ENCODE data around the gene TRIM31. TPM values are rescaled to one million over a fixed set of nuclear protein-coding genes. Genes with fewer than 3 reads are reported as not detected.

The TRIM31 gene
- total and polyA plus RNA-seq, 9 donors, result 0.06 to 0.44 (median 0.12) TPM; not detected in 6

GRCh38 chr6:30066082-30066481 is 46.8 kb downstream of the TRIM31 start:
- 10% methylated on average over 1 of the region's 4 CpGs for WGBS (ENCODE audit: insufficient coverage)

GRCh38 chr6:30063315-30063714 is 49.6 kb downstream of the TRIM31 start:
- Histone ChIP-seq H3K9me3 (replicated peaks; ENCODE audit: control insufficient read depth, low read depth, low read length) (no peaks in the 10 kb centered on the region), H3K27ac (ENCODE audit: low read length) (no peak overlapping the region), H3K4me1 (ENCODE audit: control insufficient read depth, insufficient read depth, low read length) (peaks cover 17% of the 10 kb centered on the region), H3K27me3 (ENCODE audit: control insufficient read depth, insufficient read depth, low read length) (no peaks in the 10 kb centered on the region), H3K4me3 (ENCODE audit: low read length) (no peak overlapping the region), H3K36me3 (ENCODE audit: control insufficient read depth, insufficient read depth, low read length) (peaks cover 9% of the 10 kb centered on the region)
- DNase-seq, result no peak
- WGBS (ENCODE audit: insufficient coverage), result no CpG with 5 or more reads among the region's 2 CpGs

More at GRCh38 chr6:30066082-30066481, 46.8 kb downstream of the TRIM31 start:
- peak overlapping the region; percentile 94 for H3K27ac ChIP-seq (ENCODE audit: low read length)
- no peak for DNase-seq
- H3K27me3 ChIP-seq (ENCODE audit: control insufficient read depth, insufficient read depth, low read length), result peaks cover 8% of the 10 kb centered on the region
- peak overlapping the region; percentile 69 for H3K4me3 ChIP-seq (ENCODE audit: low read length)
- peaks cover 26% of the 10 kb centered on the region for H3K36me3 ChIP-seq (ENCODE audit: control insufficient read depth, insufficient read depth, low read length)
- H3K4me1 ChIP-seq (ENCODE audit: control insufficient read depth, insufficient read depth, low read length), result peaks cover 14% of the 10 kb centered on the region
- H3K9me3 ChIP-seq (replicated peaks; ENCODE audit: control insufficient read depth, low read depth, low read length), result no peaks in the 10 kb centered on the region

GRCh38 chr6:30062471-30063178 is 50.3 kb downstream of the TRIM31 start:
- Histone ChIP-seq H3K27ac (ENCODE audit: low read length) (peak overlapping the region; percentile 98), H3K36me3 (ENCODE audit: control insufficient read depth, insufficient read depth, low read length) (peaks cover 9% of the 10 kb centered on the region), H3K4me3 (ENCODE audit: low read length) (no peak overlapping the region), H3K27me3 (ENCODE audit: control insufficient read depth, insufficient read depth, low read length) (no peaks in the 10 kb centered on the region), H3K9me3 (replicated peaks; ENCODE audit: control insufficient read depth, low read depth, low read length) (no peaks in the 10 kb centered on the region), H3K4me1 (ENCODE audit: control insufficient read depth, insufficient read depth, low read length) (peaks cover 17% of the 10 kb centered on the region)
- WGBS (ENCODE audit: insufficient coverage), result no CpG with 5 or more reads among the region's 7 CpGs
- no peak for DNase-seq

- Histone ChIP-seq H3K27me3 (ENCODE audit: control insufficient read depth, insufficient read depth, low read length) (no peaks in the 10 kb centered on the region), H3K4me3 (ENCODE audit: low read length) (peak overlapping the region; percentile 90), H3K9me3 (replicated peaks; ENCODE audit: control insufficient read depth, low read depth, low read length) (no peaks in the 10 kb centered on the region), H3K27ac (ENCODE audit: low read length) (peak overlapping the region; percentile 98), H3K36me3 (ENCODE audit: control insufficient read depth, insufficient read depth, low read length) (peaks cover 14% of the 10 kb centered on the region), H3K4me1 (ENCODE audit: control insufficient read depth, insufficient read depth, low read length) (peaks cover 15% of the 10 kb centered on the region)
- no peak for DNase-seq
- 52% methylated on average over 8 of the region's 13 CpGs for WGBS (ENCODE audit: insufficient coverage)
These were observed 50.9 kb downstream of the TRIM31 start for GRCh38 chr6:30061858-30062458.

- Histone ChIP-seq H3K9me3 (replicated peaks; ENCODE audit: control insufficient read depth, low read depth, low read length) (no peaks in the 10 kb centered on the region), H3K36me3 (ENCODE audit: control insufficient read depth, insufficient read depth, low read length) (peaks cover 14% of the 10 kb centered on the region), H3K27ac (ENCODE audit: low read length) (peak within 1 kb of the TSS; percentile 98), H3K4me3 (ENCODE audit: low read length) (peak within 1 kb of the TSS; percentile 90), H3K4me1 (ENCODE audit: control insufficient read depth, insufficient read depth, low read length) (peaks cover 15% of the 10 kb centered on the region), H3K27me3 (ENCODE audit: control insufficient read depth, insufficient read depth, low read length) (no peaks in the 10 kb centered on the region)
- peak; percentile 99 for DNase-seq
- under 1% methylated on average over 47 of the region's 48 CpGs for whole genome bisulfite sequencing (ENCODE audit: insufficient coverage)
These were observed 51.6 kb downstream of the TRIM31 start, which contains the start of gene POLR1H for GRCh38 chr6:30061092-30061857. TSS of gene POLR1H (plus strand) at chr6:30061265. CDS start at chr6:30061525, 260 bp downstream.

- Histone ChIP-seq H3K27me3 (ENCODE audit: control insufficient read depth, insufficient read depth, low read length) (no peaks in the 10 kb centered on the region), H3K4me3 (ENCODE audit: low read length) (peak overlapping the region; percentile 90), H3K4me1 (ENCODE audit: control insufficient read depth, insufficient read depth, low read length) (peaks cover 11% of the 10 kb centered on the region), H3K27ac (ENCODE audit: low read length) (peak overlapping the region; percentile 98), H3K9me3 (replicated peaks; ENCODE audit: control insufficient read depth, low read depth, low read length) (no peaks in the 10 kb centered on the region), H3K36me3 (ENCODE audit: control insufficient read depth, insufficient read depth, low read length) (peaks cover 14% of the 10 kb centered on the region)
- peak; percentile 62 for DNase-seq
- 0% methylated on average over 19 of the region's 24 CpGs for WGBS (ENCODE audit: insufficient coverage)
These were observed 52.2 kb downstream of the TRIM31 start for GRCh38 chr6:30060606-30061091.

GRCh38 chr6:30055513-30055912 is 57.4 kb downstream of the TRIM31 start:
- H3K9me3 ChIP-seq (replicated peaks; ENCODE audit: control insufficient read depth, low read depth, low read length), result no peaks in the 10 kb centered on the region
- WGBS (ENCODE audit: insufficient coverage), result no CpG with 5 or more reads among the region's 1 CpG
- no peak overlapping the region for H3K4me3 ChIP-seq (ENCODE audit: low read length)
- H3K36me3 ChIP-seq (ENCODE audit: control insufficient read depth, insufficient read depth, low read length), result peaks cover 11% of the 10 kb centered on the region
- H3K4me1 ChIP-seq (ENCODE audit: control insufficient read depth, insufficient read depth, low read length), result peaks cover 6% of the 10 kb centered on the region
- H3K27ac ChIP-seq (ENCODE audit: low read length), result no peak overlapping the region
- H3K27me3 ChIP-seq (ENCODE audit: control insufficient read depth, insufficient read depth, low read length), result no peaks in the 10 kb centered on the region
- no peak for DNase-seq

GRCh38 chr6:30053682-30054081 is 59.2 kb downstream of the TRIM31 start:
- DNase-seq, result no peak
- no peak overlapping the region for H3K27ac ChIP-seq (ENCODE audit: low read length)
- peaks cover 11% of the 10 kb centered on the region for H3K36me3 ChIP-seq (ENCODE audit: control insufficient read depth, insufficient read depth, low read length)
- no CpG with 5 or more reads among the region's 3 CpGs for WGBS (ENCODE audit: insufficient coverage)
- no peak overlapping the region for H3K4me3 ChIP-seq (ENCODE audit: low read length)
- H3K27me3 ChIP-seq (ENCODE audit: control insufficient read depth, insufficient read depth, low read length), result no peaks in the 10 kb centered on the region
- no peaks in the 10 kb centered on the region for H3K9me3 ChIP-seq (replicated peaks; ENCODE audit: control insufficient read depth, low read depth, low read length)
- H3K4me1 ChIP-seq (ENCODE audit: control insufficient read depth, insufficient read depth, low read length), result no peaks in the 10 kb centered on the region

Data from muscle of leg (tissue), 11 donors.